KMS-11 (cell line): ENCODE results near the gene TRAF3IP1.
"Not testable (repeated sequence)": the region's sequence is repeated elsewhere in the genome, so short reads cannot be mapped to it uniquely, and the experiment has no call there.

Experiments
- H2AFZ ChIP-seq: fragments of 200-600 bp; sonication (generic); 2 replicates; pipeline ENCODE4 v1.6.1; 2016; ENCODE audit warnings: antibody characterized with exemption, mixed run types, low read depth
- H3K27ac ChIP-seq: fragments of 200-600 bp; sonication (generic); 2 replicates; pipeline ENCODE4 v1.6.1; 2016; ENCODE audit warnings: mild to moderate bottlenecking, mixed run types
- H3K27me3 ChIP-seq: fragments of 200-600 bp; sonication (generic); 2 replicates; pipeline ENCODE4 v1.6.1; 2017; ENCODE audit warnings: mild to moderate bottlenecking, low read depth, mixed run types, moderate library complexity; ENCODE audit not compliant: insufficient read depth
- H3K36me3 ChIP-seq: fragments of 200-600 bp; sonication (generic); 2 replicates; pipeline ENCODE4 v1.6.1; 2017; ENCODE audit warnings: mild to moderate bottlenecking, mixed run types; ENCODE audit not compliant: insufficient read depth
- H3K4me1 ChIP-seq: fragments of 200-600 bp; sonication (generic); 2 replicates; pipeline ENCODE4 v1.6.1; 2016; ENCODE audit warnings: mild to moderate bottlenecking, low read depth, mixed run types; ENCODE audit not compliant: poor library complexity, severe bottlenecking
- H3K4me2 ChIP-seq: fragments of 200-600 bp; sonication (generic); 2 replicates; pipeline ENCODE4 v1.7.0; 2016; ENCODE audit warnings: mild to moderate bottlenecking, mixed run types
- H3K4me3 ChIP-seq: fragments of 200-600 bp; sonication (generic); IDR thresholded peaks from 2 replicates; pipeline ENCODE4 v1.6.1; 2017; ENCODE audit warnings: low read depth, low read length, mixed read lengths; ENCODE audit not compliant: insufficient read depth
- H3K79me2 ChIP-seq: fragments of 200-600 bp; sonication (generic); 2 replicates; pipeline ENCODE4 v1.6.1; 2016; ENCODE audit warnings: low read depth, mixed run types; ENCODE audit not compliant: insufficient read depth
- H3K9ac ChIP-seq: fragments of 200-600 bp; sonication (generic); 2 replicates; pipeline ENCODE4 v1.6.1; 2016; ENCODE audit warnings: mild to moderate bottlenecking, mixed run types
- H4K20me1 ChIP-seq: fragments of 200-600 bp; sonication (generic); 2 replicates; pipeline ENCODE4 v1.6.1; 2016; ENCODE audit warnings: mild to moderate bottlenecking, mixed run types; ENCODE audit not compliant: insufficient read depth
- TF ChIP-seq, protein P1 (sequence below): fragments of 200-600 bp; sonication (generic); conservative IDR thresholded peaks from 2 replicates; pipeline ENCODE4 v1.6.1; 2017; ENCODE audit warnings: low read depth, mild to moderate bottlenecking, antibody characterized with exemption, low read length, moderate library complexity, mixed read lengths

TRAF3IP1 gene

DNA sequence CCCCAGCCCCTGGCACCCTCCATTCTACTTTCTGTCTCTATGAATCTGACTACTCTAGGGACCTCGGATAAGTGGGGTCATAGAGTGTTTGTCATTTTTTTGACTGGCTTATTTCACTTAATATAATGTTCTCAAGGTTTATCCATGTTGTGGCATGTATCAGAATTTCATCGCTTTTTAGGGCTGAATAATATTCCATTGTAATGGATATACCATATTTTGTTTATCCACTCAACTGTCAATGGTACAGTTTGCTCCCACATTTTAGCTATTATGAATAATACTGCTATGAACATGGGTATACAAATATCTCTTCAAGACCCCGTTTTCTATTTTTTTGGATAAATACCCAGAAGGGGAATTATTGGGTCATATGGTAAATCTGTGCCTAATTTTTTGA, 7.4 kb downstream of the TRAF3IP1 start:
- no peaks in the 10 kb centered on the region for H3K79me2 ChIP-seq
- H3K36me3 ChIP-seq, result no peaks in the 10 kb centered on the region
- no peaks in the 10 kb centered on the region for H3K27me3 ChIP-seq

DNA sequence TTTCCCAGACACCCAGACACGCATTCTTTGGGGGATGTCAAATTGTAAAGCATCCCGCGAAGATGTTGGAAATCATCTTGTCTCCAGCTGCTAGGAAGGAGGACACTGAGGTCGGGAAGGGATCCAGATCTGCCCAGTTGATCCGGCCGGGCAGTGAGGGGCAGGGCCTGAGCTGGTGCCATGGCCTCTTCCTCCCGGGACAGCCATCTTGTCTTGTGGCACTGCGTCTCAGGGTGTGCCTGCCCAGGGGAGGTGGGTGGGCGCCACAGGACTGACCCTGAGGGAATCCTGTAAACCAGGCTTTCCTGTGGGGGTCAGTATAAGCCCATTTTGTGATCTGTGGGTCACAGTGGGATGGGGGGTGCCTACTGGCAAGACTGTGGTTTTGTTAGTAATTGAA, 10.1 kb downstream of the TRAF3IP1 start:
- H3K4me3 ChIP-seq, result no peak overlapping the region
- H3K27me3 ChIP-seq, result no peaks in the 10 kb centered on the region

More for the DNA sequence above, 7.4 kb downstream of the TRAF3IP1 start:
- H3K4me2 ChIP-seq, result no peak overlapping the region
- H3K4me1 ChIP-seq, result no peaks in the 10 kb centered on the region
- no peak overlapping the region for H3K9ac ChIP-seq
- no peak overlapping the region for H3K27ac ChIP-seq
- no peaks in the 10 kb centered on the region for H4K20me1 ChIP-seq
- H2AFZ ChIP-seq, result no peak overlapping the region
- TF ChIP-seq, protein P1, sequence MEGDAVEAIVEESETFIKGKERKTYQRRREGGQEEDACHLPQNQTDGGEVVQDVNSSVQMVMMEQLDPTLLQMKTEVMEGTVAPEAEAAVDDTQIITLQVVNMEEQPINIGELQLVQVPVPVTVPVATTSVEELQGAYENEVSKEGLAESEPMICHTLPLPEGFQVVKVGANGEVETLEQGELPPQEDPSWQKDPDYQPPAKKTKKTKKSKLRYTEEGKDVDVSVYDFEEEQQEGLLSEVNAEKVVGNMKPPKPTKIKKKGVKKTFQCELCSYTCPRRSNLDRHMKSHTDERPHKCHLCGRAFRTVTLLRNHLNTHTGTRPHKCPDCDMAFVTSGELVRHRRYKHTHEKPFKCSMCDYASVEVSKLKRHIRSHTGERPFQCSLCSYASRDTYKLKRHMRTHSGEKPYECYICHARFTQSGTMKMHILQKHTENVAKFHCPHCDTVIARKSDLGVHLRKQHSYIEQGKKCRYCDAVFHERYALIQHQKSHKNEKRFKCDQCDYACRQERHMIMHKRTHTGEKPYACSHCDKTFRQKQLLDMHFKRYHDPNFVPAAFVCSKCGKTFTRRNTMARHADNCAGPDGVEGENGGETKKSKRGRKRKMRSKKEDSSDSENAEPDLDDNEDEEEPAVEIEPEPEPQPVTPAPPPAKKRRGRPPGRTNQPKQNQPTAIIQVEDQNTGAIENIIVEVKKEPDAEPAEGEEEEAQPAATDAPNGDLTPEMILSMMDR, result no peak
- no peak overlapping the region for H3K4me3 ChIP-seq

DNA sequence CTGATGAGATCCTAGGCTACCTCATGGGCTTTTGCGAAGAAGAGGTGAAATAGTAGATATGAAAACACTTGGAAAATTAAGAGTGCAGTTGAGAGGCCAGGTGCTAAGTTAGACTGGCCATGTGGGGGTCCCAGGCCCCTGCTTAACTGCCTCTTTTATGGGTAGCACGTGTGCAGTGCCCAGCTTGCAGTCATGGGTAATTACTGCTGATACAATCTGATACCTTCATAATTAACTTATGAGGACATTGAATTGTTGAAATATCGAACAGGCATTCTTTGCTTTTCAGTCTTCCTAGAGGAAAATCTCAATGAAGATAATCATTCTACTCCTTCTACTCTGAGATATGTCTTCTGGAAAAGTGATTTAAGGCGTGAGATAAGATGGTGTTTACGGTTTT, 11.6 kb downstream of the TRAF3IP1 start:
- H4K20me1 ChIP-seq, result no peaks in the 10 kb centered on the region
- no peaks in the 10 kb centered on the region for H3K36me3 ChIP-seq
- H3K27me3 ChIP-seq, result no peaks in the 10 kb centered on the region
- no peak overlapping the region for H3K27ac ChIP-seq
- no peak overlapping the region for H2AFZ ChIP-seq
- H3K9ac ChIP-seq, result no peak overlapping the region
- TF ChIP-seq, protein P1, result no peak
- no peaks in the 10 kb centered on the region for H3K4me1 ChIP-seq
- no peak overlapping the region for H3K4me2 ChIP-seq
- no peak overlapping the region for H3K4me3 ChIP-seq
- no peaks in the 10 kb centered on the region for H3K79me2 ChIP-seq

More for the DNA sequence above, 10.1 kb downstream of the TRAF3IP1 start:
- Histone ChIP-seq H3K9ac (no peak overlapping the region), H3K27ac (no peak overlapping the region), H2AFZ (no peak overlapping the region), H3K4me2 (no peak overlapping the region), H4K20me1 (no peaks in the 10 kb centered on the region), H3K36me3 (no peaks in the 10 kb centered on the region), H3K4me1 (no peaks in the 10 kb centered on the region), H3K79me2 (no peaks in the 10 kb centered on the region)
- TF ChIP-seq, protein P1, result no peak

DNA sequence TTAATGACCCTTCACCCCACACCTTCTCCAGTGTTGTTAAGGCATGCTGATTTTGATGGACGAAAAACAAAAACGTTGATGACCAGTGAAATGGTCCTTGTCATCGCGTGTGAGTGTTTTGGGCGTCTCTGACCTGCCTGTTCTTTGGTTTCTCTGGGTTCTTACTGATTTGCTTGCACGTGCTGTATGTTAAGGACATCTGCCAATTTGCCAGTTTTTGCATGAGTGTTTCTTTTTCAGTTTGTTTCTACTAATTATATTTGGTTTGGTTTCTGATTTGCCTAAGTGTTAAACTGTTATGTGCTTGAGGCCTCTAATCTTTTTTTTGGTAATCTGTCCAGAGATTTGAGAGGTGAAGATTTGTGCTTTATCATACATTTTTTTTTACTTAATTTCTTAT, 14.6 kb downstream of the TRAF3IP1 start:
- no peaks in the 10 kb centered on the region for H3K27me3 ChIP-seq
- H3K36me3 ChIP-seq, result no peaks in the 10 kb centered on the region
- H3K27ac ChIP-seq, result no peak overlapping the region
- no peak overlapping the region for H3K4me2 ChIP-seq
- H3K9ac ChIP-seq, result no peak overlapping the region
- H3K4me3 ChIP-seq, result no peak overlapping the region
- H2AFZ ChIP-seq, result no peak overlapping the region
- no peaks in the 10 kb centered on the region for H4K20me1 ChIP-seq
- H3K79me2 ChIP-seq, result no peaks in the 10 kb centered on the region
- TF ChIP-seq, protein P1, result no peak
- no peaks in the 10 kb centered on the region for H3K4me1 ChIP-seq

DNA sequence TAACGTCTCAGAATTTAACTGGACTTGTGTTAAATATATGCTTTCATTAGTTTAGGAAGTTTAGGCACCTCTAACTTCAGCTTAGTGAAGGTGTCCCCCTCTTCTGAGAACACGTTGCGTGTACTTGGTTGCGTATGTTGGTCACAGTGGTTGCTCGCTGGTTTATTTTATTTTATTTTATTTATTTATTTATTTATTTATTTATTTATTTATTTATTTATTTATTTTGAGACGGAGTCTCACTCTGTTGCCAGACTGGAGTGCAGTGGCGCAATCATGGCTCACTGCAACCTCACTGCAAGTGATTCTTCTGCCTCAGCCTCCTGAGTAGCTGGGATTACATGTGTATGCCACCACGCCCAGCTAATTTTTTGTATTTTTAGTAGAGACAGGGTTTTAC, 15.3 kb downstream of the TRAF3IP1 start:
- H3K9ac ChIP-seq, H2AFZ ChIP-seq, H3K27ac ChIP-seq, H3K79me2 ChIP-seq, H3K27me3 ChIP-seq, H4K20me1 ChIP-seq, H3K4me3 ChIP-seq, H3K36me3 ChIP-seq, H3K4me2 ChIP-seq, H3K4me1 ChIP-seq: not testable (repeated sequence)
